Ishikawa (cell line): ENCODE data around the gene RAB11FIP4.

Source experiments
- CEBPB ChIP-seq: IDR thresholded peaks from 2 replicates; pipeline ENCODE4 v1.6.1; 2012
- CREB1 ChIP-seq: IDR thresholded peaks from 2 replicates; pipeline ENCODE4 v1.6.1; 2012; ENCODE audit warnings: low read depth
- EGR1 ChIP-seq: IDR thresholded peaks from 2 replicates; pipeline ENCODE4 v1.6.1; 2012
- EP300 ChIP-seq: IDR thresholded peaks from 2 replicates; pipeline ENCODE4 v1.6.1; 2012; ENCODE audit warnings: borderline replicate concordance
- FOXM1 ChIP-seq: IDR thresholded peaks from 2 replicates; pipeline ENCODE4 v1.6.1; 2012; ENCODE audit warnings: low read depth, borderline replicate concordance
- NFIC ChIP-seq: IDR thresholded peaks from 2 replicates; pipeline ENCODE4 v1.6.1; 2012
- RAD21 ChIP-seq: IDR thresholded peaks from 2 replicates; pipeline ENCODE4 v1.6.1; 2012; ENCODE audit warnings: low read depth
- TAF1 ChIP-seq: IDR thresholded peaks from 2 replicates; pipeline ENCODE4 v1.6.1; 2012; ENCODE audit warnings: low read depth, mild to moderate bottlenecking
- TCF12 ChIP-seq: IDR thresholded peaks from 2 replicates; pipeline ENCODE4 v1.6.1; 2012; ENCODE audit warnings: low read depth
- TEAD4 ChIP-seq: IDR thresholded peaks from 2 replicates; pipeline ENCODE4 v1.6.1; 2012
- YY1 ChIP-seq: IDR thresholded peaks from 2 replicates; pipeline ENCODE4 v1.6.1; 2012; ENCODE audit warnings: low read depth
- ZBTB7A ChIP-seq: IDR thresholded peaks from 2 replicates; pipeline ENCODE4 v1.6.1; 2012; ENCODE audit warnings: low read depth
- TF ChIP-seq, protein P1 (sequence below): IDR thresholded peaks from 2 replicates; pipeline ENCODE4 v1.6.1; 2012
- TF ChIP-seq, protein P2 (sequence below): IDR thresholded peaks from 2 replicates; pipeline ENCODE4 v1.6.1; 2012
- TF ChIP-seq, protein P3 (sequence below): IDR thresholded peaks from 2 replicates; pipeline ENCODE4 v1.6.1; 2012; ENCODE audit warnings: low read depth, mild to moderate bottlenecking

Gene RAB11FIP4

DNA sequence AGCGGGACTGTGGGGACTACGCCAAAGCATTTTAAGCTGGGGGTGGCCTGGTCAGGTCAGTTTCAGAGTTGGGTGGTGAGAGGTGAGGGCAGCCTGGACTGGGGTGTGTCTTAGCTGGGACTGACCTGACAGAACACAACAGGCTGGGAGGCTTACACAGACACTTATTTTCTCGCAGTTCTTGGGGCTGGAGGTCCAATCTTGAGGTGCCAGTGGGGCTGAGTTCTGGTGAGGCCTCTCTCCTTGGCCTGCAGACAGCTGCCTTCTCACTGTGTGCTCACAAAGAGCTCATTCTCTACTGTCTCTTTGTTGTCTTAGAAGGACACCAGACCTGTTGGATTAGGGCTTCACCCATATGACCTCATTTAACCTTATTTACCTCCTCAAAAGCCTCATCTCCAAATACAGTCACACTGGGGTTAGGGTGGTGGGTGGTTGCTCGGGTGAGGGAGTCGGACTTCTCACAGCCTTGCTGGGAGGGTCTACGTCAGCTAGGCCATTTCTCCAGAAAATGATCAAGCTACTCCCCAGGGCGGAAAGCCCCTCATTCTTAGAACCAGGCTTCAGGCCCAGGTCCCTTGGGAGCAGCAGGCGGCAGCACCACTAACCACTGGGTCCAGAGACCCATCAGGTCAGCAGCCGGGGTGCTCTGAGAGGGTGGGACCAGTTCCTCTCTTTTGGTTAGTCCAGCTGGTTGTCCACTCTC lies 149.3 kb downstream of the RAB11FIP4 start:
- no peak for TF ChIP-seq RAD21
- no peak for TF ChIP-seq TEAD4
- no peak for TF ChIP-seq TAF1
- TF ChIP-seq, protein P1, sequence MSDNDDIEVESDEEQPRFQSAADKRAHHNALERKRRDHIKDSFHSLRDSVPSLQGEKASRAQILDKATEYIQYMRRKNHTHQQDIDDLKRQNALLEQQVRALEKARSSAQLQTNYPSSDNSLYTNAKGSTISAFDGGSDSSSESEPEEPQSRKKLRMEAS = no peak
- TF ChIP-seq CEBPB = no peak
- TF ChIP-seq YY1 = no peak
- TF ChIP-seq, protein P2, sequence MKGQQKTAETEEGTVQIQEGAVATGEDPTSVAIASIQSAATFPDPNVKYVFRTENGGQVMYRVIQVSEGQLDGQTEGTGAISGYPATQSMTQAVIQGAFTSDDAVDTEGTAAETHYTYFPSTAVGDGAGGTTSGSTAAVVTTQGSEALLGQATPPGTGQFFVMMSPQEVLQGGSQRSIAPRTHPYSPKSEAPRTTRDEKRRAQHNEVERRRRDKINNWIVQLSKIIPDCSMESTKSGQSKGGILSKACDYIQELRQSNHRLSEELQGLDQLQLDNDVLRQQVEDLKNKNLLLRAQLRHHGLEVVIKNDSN = no peak
- TF ChIP-seq ZBTB7A = no peak
- no peak for TF ChIP-seq EP300
- TF ChIP-seq FOXM1 = no peak
- no peak for TF ChIP-seq EGR1
- TF ChIP-seq, protein P3, sequence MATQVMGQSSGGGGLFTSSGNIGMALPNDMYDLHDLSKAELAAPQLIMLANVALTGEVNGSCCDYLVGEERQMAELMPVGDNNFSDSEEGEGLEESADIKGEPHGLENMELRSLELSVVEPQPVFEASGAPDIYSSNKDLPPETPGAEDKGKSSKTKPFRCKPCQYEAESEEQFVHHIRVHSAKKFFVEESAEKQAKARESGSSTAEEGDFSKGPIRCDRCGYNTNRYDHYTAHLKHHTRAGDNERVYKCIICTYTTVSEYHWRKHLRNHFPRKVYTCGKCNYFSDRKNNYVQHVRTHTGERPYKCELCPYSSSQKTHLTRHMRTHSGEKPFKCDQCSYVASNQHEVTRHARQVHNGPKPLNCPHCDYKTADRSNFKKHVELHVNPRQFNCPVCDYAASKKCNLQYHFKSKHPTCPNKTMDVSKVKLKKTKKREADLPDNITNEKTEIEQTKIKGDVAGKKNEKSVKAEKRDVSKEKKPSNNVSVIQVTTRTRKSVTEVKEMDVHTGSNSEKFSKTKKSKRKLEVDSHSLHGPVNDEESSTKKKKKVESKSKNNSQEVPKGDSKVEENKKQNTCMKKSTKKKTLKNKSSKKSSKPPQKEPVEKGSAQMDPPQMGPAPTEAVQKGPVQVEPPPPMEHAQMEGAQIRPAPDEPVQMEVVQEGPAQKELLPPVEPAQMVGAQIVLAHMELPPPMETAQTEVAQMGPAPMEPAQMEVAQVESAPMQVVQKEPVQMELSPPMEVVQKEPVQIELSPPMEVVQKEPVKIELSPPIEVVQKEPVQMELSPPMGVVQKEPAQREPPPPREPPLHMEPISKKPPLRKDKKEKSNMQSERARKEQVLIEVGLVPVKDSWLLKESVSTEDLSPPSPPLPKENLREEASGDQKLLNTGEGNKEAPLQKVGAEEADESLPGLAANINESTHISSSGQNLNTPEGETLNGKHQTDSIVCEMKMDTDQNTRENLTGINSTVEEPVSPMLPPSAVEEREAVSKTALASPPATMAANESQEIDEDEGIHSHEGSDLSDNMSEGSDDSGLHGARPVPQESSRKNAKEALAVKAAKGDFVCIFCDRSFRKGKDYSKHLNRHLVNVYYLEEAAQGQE = no peak
- TF ChIP-seq TCF12 = no peak
- no peak for TF ChIP-seq NFIC
- TF ChIP-seq CREB1 = no peak

DNA sequence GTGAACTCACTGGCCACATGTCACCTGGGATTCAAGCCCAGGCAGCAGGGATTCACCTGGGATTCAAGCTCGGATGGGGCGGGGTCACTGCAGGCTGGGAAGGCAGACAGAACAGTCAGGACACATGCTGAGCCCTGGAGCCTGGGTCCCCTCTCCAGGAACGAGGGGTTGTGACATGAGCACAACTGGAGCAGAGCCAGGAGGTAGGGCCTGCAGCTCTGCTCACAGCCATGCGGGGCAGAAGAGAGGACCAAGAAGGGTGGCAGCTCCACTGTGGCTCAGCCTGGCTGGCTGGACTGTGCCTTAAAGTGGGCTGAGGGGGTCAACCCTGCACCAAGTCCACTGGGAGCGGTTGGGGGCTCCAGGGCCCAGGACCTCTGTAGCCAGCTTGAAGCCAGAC lies 150.1 kb downstream of the RAB11FIP4 start:
- TF ChIP-seq, protein P1 = no peak
- TF ChIP-seq, protein P2 = no peak
- TF ChIP-seq TEAD4 = no peak
- no peak for TF ChIP-seq FOXM1
- no peak for TF ChIP-seq ZBTB7A
- TF ChIP-seq CREB1 = no peak
- TF ChIP-seq, protein P3 = no peak
- TF ChIP-seq CEBPB = no peak

DNA sequence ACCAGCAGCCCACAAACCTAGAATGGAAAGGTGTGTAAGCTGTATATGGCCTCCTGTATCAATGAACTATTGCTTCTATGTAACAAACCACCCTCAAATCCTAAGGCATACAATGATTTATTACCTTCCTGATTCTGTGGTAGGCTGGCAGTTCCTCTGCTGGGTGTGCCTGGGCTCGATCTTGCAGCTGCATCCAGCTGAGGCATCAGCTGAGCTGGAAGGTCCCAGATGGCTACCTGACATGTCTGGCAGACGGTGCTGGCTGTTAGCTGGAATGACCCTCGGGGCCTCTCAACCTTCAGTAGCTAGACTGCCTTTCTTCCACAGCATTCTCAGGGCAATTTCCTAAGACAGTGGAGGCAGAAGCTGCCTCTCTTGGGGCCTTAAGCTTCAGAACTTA lies 152.7 kb downstream of the RAB11FIP4 start:
- TF ChIP-seq FOXM1 = no peak
- TF ChIP-seq TEAD4 = no peak

DNA sequence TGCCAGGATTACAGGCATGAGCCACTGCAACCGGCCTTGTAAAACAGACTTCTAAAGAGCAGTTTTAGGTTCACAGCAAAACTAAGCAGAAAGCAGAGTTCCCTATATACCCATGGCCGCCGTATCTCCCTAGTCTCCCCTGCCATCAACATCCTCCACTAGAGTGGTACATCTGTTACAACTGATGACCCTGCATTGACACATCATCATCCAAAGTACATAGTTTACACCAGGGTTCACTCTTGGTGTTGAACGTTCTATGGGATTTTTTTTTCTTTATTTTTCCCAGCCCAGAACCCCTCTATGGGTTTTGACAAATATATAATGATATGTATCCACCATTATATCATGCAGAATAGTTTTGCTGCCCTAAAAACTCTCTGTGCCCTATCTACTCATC lies 155.2 kb downstream of the RAB11FIP4 start:
- TF ChIP-seq YY1 (no peak), CEBPB (no peak), CREB1 (no peak), ZBTB7A (no peak), TAF1 (no peak), EP300 (no peak), NFIC (no peak), TEAD4 (no peak)
- TF ChIP-seq, protein P2 = no peak

DNA sequence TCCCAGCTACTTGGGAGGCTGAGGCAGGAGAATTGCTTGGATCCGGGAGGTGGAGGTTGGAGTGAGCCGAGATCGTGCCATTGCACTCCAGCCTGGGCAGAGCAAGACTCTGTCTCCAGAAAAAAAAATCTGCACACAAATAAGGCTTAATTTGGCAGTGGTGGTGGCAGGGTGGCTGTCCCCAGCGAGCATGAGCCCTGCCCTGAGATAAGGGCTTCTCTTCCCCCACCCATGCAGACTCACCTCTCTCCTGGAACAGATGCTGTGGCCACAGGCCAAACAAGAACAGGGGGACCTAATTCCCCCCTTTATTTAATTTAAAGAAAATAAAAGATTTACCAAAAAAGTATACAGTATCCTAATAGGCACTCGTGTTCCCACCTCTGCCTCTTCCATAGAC lies 157.2 kb downstream of the RAB11FIP4 start:
- TF ChIP-seq FOXM1 (no peak), CEBPB (no peak), RAD21 (no peak), TAF1 (no peak), TCF12 (no peak), EGR1 (no peak), EP300 (no peak), TEAD4 (no peak), YY1 (no peak), CREB1 (no peak), NFIC (no peak), ZBTB7A (no peak)
- TF ChIP-seq, protein P3 = no peak
- TF ChIP-seq, protein P2 = no peak
- TF ChIP-seq, protein P1 = no peak
